Kidney tubule cell (primary cell): ENCODE results near the gene GRIN1.

Experiments used
- DNase-seq: peaks from one replicate; pipeline ENCODE4 v3.0.0-alpha.2; 2018; ENCODE audit warnings: low spot score

Gene GRIN1

GRCh38 chr9:137138722-137139467, at the start of gene GRIN1:
Gene GRIN1, plus strand, starts transcription at chr9:137139154. Its CDS starts 333 bp downstream, at chr9:137139487.
- no peak for DNase-seq

DNA sequence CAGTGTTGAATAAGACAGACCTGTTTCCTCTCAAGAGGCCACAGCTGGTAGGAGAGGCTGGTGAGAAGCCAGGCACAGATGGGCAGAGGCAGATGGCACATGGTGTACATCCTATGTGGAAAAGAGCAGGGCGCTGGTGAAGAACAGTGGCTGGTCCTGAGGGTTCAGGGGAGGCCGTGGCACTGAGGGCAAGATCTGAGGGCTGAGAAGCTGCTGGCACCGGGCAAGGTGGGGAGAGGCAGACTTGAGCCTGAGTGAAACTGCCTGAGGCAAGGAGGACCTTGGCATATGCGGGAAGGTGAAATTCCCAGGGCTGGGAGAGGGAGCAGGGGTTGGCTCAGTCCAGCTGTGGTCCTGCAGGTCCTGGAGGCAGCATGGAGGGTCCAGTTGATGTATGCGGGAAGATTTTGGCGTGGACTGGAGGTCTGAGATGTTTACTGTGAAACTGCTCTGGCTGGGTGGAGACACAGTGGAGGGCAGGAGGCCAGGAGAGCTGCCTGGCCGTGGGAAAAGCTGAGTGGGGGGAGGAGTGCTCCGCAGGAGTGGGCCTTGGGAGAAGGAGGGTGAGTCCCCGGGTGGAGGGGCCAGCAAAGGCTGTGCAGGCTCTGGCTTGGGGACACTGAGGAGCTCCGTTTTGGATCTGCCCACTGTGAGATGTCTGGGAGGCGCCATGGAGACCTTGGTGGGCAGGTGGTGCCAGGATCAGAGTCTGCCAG, 49.6 kb upstream of the GRIN1 start:
- no peak for DNase-seq

DNA sequence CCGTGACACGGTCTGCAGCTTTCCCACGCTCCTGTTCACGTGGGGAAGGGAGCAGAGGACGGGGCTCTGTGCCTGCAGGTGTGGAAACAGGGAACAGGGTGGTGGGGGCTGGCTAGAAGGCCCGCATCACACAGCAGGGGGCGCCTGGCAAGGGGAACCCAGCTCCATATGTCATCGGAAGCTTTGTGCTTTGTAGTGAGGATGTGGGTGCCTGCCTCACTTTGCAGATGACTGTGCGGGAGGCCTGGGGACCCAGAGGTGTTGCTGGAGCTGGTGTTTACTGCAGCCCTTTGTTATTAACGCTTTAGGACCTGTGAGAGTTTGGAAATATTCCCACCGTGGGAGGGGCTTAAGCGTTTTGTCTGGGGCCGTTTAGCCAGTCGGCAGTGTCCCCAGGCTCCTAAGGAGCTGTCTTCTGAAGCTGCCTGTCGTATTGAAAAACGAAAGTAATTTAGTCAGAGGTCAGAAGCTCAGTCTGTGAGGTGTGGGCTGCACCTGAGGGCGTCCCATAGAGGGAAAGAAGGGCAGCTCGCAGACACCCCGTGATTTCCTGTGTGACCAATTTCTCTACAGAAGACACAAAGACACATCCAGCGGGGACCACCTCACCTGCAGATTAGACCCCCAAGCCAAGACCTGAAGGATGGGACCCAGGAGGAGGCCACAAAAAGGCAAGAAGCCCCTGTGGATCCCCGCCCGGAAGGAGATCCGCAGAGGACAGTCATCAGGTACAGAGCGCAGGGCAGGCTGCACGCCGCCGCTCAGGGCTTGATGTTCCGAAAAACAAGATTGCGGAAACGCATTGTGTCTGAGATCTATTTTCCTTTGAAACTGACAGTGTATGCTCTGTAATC, 43.1 kb upstream of the GRIN1 start:
- DNase-seq = no peak

GRCh38 chr9:137096785-137097546, 42.0 kb upstream of the GRIN1 start:
- DNase-seq = no peak

GRCh38 chr9:137097761-137098462, 41.0 kb upstream of the GRIN1 start:
- DNase-seq = no peak

DNA sequence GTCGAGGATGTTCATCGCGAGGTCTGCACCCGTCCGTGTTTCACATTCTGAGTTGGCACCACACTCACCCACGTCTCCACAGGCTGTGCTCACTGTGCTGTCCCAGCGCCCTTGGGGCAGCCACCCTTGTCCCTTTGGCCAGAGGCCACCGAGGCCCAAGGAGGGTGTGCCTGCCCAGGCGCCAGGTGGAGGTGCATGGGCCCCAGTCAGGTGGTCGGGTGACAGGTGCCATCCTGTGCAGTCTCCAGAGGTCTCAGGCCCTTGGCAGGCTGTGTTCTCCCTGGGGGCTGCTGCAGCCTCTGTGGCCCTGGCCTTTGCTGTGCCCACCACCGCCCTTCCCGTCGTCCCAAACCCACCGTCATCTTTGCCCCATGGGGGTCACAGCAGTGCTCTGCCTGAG, 39.7 kb upstream of the GRIN1 start:
- DNase-seq = no peak

DNA sequence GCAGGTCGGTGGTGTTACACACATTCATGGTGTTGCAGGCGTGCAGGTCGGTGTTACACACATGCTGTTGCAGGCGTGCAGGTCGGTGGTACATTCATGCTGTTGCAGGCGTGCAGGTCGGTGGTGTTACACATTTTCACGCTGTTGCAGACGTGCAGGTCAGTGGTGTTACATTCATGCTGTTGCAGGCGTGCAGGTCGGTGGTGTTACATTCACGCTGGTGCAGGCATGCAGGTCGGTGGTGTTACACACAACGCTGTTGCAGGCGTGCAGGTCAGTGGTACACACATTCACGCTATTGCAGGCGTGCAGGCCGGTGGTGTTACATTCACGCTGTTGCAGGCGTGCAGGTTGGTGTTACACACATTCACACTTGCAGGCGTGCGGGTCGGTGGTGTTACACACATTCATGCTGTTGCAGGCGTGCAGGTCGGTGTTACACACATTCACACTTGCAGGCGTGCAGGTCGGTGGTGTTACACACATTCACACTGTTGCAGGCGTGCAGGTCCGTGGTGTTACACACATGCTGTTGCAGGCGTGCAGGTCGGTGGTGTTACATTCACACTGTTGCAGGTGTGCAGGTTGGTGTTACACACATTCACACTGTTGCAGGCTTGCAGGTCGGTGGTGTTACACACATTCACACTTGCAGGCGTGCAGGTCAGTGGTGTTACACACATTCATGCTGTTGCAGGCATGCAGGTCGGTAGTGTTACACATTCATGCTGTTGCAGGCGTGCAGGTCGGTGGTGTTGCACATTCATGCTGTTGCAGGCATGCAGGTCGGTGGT, 35.6 kb upstream of the GRIN1 start:
- no peak for DNase-seq

DNA sequence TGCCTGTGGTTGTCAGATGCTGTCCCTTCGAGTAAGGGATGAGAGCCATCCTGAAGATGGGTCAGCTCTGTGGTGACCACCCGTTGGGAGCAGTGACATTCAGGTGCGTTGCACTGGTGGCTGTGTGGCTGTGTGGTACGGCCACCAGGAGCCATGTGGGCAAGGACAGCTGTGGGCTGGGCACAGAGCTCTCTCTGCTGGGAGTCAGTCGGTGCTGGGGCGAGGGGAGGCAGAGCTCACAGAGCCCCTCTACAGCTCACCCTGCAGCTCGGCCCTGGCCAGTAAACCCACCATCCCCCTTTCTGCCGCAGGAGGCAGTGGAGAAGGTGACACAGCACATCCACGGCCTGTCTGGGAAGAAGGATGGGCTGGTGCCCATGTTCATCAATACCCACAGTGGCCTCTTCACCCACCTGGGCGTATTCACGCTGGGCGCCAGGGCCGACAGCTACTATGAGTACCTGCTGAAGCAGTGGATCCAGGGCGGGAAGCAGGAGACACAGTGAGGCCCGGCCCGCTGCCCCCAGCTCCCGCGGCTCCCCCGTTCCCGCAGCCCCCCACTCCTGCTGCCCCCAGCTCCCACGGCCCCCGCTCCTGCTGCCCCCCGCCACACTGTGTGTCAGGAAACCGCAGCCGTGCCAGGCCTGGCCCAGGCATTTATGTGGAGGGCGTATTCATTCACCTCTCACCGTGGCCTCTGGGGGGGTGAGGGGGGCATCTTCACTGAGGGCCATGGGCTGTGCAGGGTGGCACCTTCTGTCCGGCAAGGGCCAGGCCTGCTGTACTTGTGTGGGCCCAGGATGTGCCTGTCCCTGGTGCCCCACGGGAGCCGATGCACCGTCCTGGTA, 32.9 kb upstream of the GRIN1 start:
- DNase-seq = no peak

DNA sequence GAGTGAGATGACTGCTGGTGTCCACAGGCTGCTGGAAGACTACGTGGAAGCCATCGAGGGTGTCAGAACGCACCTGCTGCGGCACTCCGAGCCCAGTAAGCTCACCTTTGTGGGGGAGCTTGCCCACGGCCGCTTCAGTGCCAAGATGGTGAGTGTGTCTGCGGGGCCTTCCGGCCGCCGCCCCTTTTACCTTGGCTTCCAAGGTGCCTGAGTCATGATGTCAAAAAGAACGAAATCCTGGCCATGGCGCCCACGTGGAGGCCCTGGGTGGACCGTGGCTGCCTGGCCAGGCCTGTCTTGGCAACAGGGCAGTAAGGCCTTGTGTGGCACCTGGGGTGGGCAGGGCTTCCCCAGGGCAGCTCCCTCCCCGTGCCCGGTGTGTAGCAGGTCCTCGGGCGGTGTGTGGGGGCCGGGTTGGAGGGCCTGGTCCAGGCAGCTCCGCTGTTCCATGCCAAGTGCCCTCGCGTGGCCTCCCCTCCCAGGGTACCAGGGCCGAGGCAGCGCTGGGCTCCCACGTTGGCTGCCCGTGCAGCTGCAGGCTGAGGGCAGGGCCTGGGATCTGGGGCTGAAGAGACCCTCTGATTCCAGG, 32.2 kb upstream of the GRIN1 start:
- DNase-seq = no peak

DNA sequence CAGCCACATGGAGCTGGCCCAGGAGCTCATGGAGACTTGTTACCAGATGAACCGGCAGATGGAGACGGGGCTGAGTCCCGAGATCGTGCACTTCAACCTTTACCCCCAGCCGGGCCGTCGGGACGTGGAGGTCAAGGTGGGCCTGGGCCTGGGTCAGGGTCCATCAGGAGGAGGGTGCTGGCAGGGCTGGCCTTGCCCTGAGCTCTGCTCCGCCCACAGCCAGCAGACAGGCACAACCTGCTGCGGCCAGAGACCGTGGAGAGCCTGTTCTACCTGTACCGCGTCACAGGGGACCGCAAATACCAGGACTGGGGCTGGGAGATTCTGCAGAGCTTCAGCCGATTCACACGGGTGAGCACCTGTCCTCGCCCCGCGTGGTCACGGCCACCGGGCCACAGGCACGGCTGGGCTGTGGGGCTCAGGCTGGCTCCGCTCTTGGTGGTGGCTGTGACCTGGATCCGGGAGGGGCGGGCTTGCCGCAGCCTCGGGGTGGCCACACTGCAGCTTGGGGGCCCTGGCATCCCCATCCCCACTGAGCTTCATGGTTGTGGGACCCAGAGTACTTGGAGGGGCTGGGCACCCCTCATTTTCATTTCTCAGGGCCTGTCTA, 31.5 kb upstream of the GRIN1 start:
- DNase-seq = no peak

- DNase-seq = no peak
Measured at GRCh38 chr9:137107982-137108381, 31.0 kb upstream of the GRIN1 start.

GRCh38 chr9:137108608-137109249, 30.2 kb upstream of the GRIN1 start:
- no peak for DNase-seq

DNA sequence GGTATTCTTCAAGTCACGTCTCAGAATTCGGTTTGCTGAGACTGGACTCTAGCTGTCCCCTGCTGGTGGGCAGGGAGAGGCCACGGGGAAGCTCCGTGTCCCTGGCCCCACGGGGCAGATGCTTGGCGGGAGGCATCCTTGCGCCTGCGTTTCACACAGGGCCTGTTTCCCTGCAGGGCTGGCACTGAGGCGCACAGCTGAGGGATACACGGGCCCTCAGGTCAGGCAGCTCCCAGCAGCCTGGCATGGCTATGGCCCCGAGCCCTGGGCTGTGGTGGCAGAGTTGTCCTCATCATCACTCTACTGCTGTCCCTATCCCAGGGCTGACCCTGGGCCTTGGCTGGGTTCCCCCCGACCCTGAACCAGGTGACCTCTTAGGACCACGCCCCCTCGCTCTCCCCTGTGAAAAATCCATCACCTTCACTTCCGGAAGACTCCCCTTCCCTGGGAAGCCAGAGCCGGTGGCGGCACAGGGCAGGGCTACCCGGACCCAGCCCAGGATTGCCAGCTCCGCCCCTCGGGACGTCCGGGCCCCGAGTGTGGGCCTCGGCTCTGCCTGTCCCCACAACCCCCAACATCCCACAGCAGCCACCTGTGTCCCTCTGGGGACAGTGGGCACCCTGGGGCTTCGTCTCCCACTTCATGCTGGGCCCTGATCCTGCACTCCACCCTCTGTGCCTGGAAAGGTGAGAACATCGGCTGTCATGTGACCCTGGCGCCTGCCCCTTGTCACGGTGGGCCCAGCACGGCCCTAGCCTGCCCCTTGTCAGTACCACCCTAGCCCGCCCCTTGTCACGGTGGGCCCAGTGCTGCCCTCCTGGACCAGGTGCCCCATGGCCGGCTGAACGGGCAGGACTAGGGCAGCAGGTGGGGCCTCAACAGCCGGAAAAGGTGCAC, 29.5 kb upstream of the GRIN1 start:
- no peak for DNase-seq

DNA sequence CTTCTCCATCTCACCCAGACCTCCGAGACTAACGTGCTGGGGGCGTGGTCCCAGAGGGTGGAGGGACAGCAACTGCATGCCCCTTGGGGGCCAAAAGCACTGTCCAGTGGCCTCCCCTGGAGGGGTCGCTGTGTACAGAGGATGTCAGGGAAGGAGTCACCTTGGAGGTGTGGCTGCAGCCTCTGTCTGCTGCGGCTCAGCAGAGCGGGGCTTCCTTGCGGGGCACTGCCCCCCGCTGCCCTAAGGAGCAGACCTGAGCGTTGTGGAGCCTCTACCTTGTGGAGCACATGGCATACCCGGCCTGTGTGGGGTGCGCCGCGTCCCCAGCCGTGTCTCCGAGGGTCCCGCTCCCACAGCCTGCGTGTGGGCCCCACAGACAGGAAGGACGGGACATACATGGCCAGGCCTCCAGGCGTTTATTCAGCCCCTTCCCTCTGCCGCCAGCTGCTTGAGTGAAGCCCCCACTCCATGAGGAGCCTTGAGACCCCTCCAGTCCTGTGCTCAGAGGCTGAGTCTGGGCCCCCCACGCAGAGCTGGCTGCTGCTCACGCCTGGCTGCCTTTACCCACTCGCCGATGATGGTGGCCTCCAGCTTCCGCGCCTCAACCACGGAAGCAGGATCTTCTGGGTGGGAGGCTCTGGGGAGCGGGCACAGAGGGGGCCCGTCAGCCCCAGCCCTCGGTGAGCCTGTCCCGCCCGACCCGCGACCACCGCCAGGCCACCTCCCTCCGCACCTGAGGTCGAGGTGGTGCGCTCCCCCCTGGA, 28.6 kb upstream of the GRIN1 start:
- no peak for DNase-seq

- DNase-seq = no peak
Measured at GRCh38 chr9:137110911-137111787, 27.8 kb upstream of the GRIN1 start.
